SW480 (cell line): ENCODE results near the gene CYRIA.

Source experiments
- DNase-seq: peaks from one replicate; pipeline ENCODE4 v3.0.0-alpha.2; 2016; ENCODE audit warnings: low spot score

The CYRIA gene

GRCh38 chr2:16665748-16666448, at the start of gene CYRIA:
CYRIA (minus strand) TSS chr2:16665834; CDS start chr2:16588119, 77,715 bp downstream.
- peak; percentile 41 for DNase-seq

- no peak for DNase-seq
Observed at GRCh38 chr2:16713011-16713423, 47.4 kb upstream of the CYRIA start.

GRCh38 chr2:16709769-16710168, 44.1 kb upstream of the CYRIA start:
- no peak for DNase-seq

GRCh38 chr2:16708173-16708572, 42.5 kb upstream of the CYRIA start:
- no peak for DNase-seq

- DNase-seq, result peak; percentile 26
Observed at GRCh38 chr2:16707014-16707623, 41.5 kb upstream of the CYRIA start.

GRCh38 chr2:16700551-16701259, 35.1 kb upstream of the CYRIA start:
- DNase-seq, result no peak

- no peak for DNase-seq
Observed at GRCh38 chr2:16693854-16694253, 28.2 kb upstream of the CYRIA start.

GRCh38 chr2:16691261-16691660, 25.6 kb upstream of the CYRIA start:
- DNase-seq, result no peak

GRCh38 chr2:16687955-16688354, 22.3 kb upstream of the CYRIA start:
- DNase-seq, result no peak

- no peak for DNase-seq
Observed at GRCh38 chr2:16687222-16687621, 21.6 kb upstream of the CYRIA start.

- DNase-seq, result no peak
Observed at GRCh38 chr2:16686641-16687040, 21.0 kb upstream of the CYRIA start.

- no peak for DNase-seq
Observed at GRCh38 chr2:16685340-16685715, 19.7 kb upstream of the CYRIA start.

- DNase-seq, result no peak
Observed at GRCh38 chr2:16684676-16685339, 19.2 kb upstream of the CYRIA start.

- DNase-seq, result no peak
Observed at GRCh38 chr2:16683576-16683975, 17.9 kb upstream of the CYRIA start.

GRCh38 chr2:16682431-16683118, 16.9 kb upstream of the CYRIA start:
- no peak for DNase-seq

- no peak for DNase-seq
Observed at GRCh38 chr2:16680781-16681180, 15.1 kb upstream of the CYRIA start.

GRCh38 chr2:16680304-16680703, 14.7 kb upstream of the CYRIA start:
- no peak for DNase-seq

GRCh38 chr2:16678964-16679363, 13.3 kb upstream of the CYRIA start:
- no peak for DNase-seq

GRCh38 chr2:16677875-16678274, 12.2 kb upstream of the CYRIA start:
- DNase-seq, result no peak

- no peak for DNase-seq
Observed at GRCh38 chr2:16675781-16676180, 10.1 kb upstream of the CYRIA start.

GRCh38 chr2:16674154-16674553, 8.5 kb upstream of the CYRIA start:
- no peak for DNase-seq

GRCh38 chr2:16671760-16672159, 6.1 kb upstream of the CYRIA start:
- DNase-seq, result no peak
